ENCODE measurements around the gene DUSP2. TPM values are rescaled to one million over a fixed set of nuclear protein-coding genes. Genes with fewer than 3 reads are reported as not detected.

DUSP2 gene
- total RNA-seq, 2 experiments from 2014 or later: 311 to 313 TPM

- peak; percentile 4 for ATAC-seq
- intact Hi-C loops (cut with micrococcal nuclease): no loop called here
Measured at GRCh38 chr2:96159084-96159830, 14.0 kb upstream of the DUSP2 start.

DNA sequence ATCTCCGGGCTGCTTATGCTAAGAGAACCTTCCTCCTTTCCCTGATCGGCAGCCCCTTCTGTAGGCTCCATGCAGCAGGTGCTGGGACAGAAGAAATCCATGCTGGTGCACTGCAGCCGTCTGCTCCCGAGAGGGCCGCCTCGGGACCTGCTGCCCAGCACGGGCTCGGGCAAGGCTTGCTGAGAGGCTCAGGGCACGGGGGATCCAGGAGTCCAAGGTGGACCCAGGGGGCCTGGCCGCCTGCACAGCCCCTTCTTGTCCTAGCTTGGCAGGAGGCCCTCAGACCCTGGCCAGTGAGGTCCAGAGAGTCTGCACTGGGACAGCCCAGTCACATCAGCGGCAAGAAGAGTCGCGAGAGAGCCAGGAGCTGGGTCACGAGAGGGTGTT is 13.3 kb upstream of the DUSP2 start:
- ATAC-seq (no peak), DNase-seq (no peak)
- H3K4me3 Mint-ChIP-seq: peak overlapping the region; percentile 42
- H3K36me3 Mint-ChIP-seq (ENCODE audit: low read depth): peaks cover 16% of the 10 kb centered on the region
- no peak for TF ChIP-seq CTCF (IDR thresholded peaks at IDR 0.05)
- H3K9me3 Mint-ChIP-seq: peaks cover 12% of the 10 kb centered on the region
- H3K4me1 Mint-ChIP-seq (ENCODE audit: low read depth): peaks cover 92% of the 10 kb centered on the region
- peak overlapping the region; percentile 93 for H3K27ac Mint-ChIP-seq
- no peaks in the 10 kb centered on the region for H3K27me3 Mint-ChIP-seq
- ChIA-PET POLR2A (interaction anchor here (1.1 to 22.2 kb wide), 6 partner anchors 8 to 50 kb away, joined by 3 to 690 read pairs (median 6); partner anchors contain the start of genes ASTL, DUSP2 and STARD7), CTCF (interaction anchor here (0.6 to 6.2 kb wide), 7 partner anchors 11 to 166 kb away, joined by 3 to 43 read pairs (median 8); partner anchors contain the start of gene ASTL)
- intact Hi-C loops (cut with micrococcal nuclease): no loop called here

More at GRCh38 chr2:96159084-96159830, 14.0 kb upstream of the DUSP2 start:
- Mint-ChIP-seq H3K4me3 (peak overlapping the region; percentile 42), H3K9me3 (peaks cover 12% of the 10 kb centered on the region), H3K27me3 (no peaks in the 10 kb centered on the region), H3K36me3 (ENCODE audit: low read depth) (peaks cover 16% of the 10 kb centered on the region), H3K27ac (peak overlapping the region; percentile 93), H3K4me1 (ENCODE audit: low read depth) (peaks cover 92% of the 10 kb centered on the region)
- POLR2A ChIA-PET: interaction anchor here (0.8 to 22.2 kb wide), 5 partner anchors 9 to 42 kb away, joined by 3 to 690 read pairs (median 4); partner anchors contain the start of genes ASTL and DUSP2
- TF ChIP-seq CTCF (IDR thresholded peaks at IDR 0.05): no peak
- DNase-seq: peak; percentile 87
- CTCF ChIA-PET: interaction anchor here (0.7 to 6.2 kb wide), 7 partner anchors 12 to 107 kb away, joined by 3 to 43 read pairs (median 8); partner anchors contain the start of genes ASTL, CIAO1 and TMEM127

GRCh38 chr2:96157649-96158553 is 12.7 kb upstream of the DUSP2 start:
- CTCF ChIA-PET: interaction anchor here (0.6 to 6.2 kb wide), 7 partner anchors 10 to 165 kb away, joined by 3 to 43 read pairs (median 8); partner anchors contain the start of gene ASTL
- H3K36me3 Mint-ChIP-seq (ENCODE audit: low read depth): peaks cover 16% of the 10 kb centered on the region

More at GRCh38 chr2:96157649-96158553, 12.7 kb upstream of the DUSP2 start:
- POLR2A ChIA-PET: interaction anchor here (1.1 to 22.2 kb wide), 6 partner anchors 8 to 51 kb away, joined by 3 to 690 read pairs (median 6); partner anchors contain the start of genes ASTL, DUSP2 and STARD7
- Mint-ChIP-seq H3K4me3 (peak overlapping the region; percentile 42), H3K4me1 (ENCODE audit: low read depth) (peaks cover 92% of the 10 kb centered on the region), H3K9me3 (peaks cover 12% of the 10 kb centered on the region), H3K27ac (peak overlapping the region; percentile 93), H3K27me3 (no peaks in the 10 kb centered on the region)
- ATAC-seq (peak; percentile 73), DNase-seq (peak; percentile 99)
- TF ChIP-seq CTCF (IDR thresholded peaks at IDR 0.05): no peak
- intact Hi-C loops (cut with micrococcal nuclease): no loop called here

All from activated CD8-positive, alpha-beta T cell treated with anti-CD3 and anti-CD28 coated beads for 36 hours (primary cell).